H1 (cell line): ENCODE data around the gene FAM210A.
"Not testable (repeated sequence)": the region's sequence is repeated elsewhere in the genome, so short reads cannot be mapped to it uniquely, and the experiment has no call there.

Source experiments
- CREB1 ChIP-seq: IDR thresholded peaks from 2 replicates; pipeline ENCODE4 v1.6.1; 2012; ENCODE audit warnings: inconsistent platforms
- EP300 ChIP-seq, 2 experiments: IDR thresholded peaks; 1 replicate in 1 of 2; 2 replicates in 1 of 2; pipeline ENCODE4 v1.6.1; 2011 to 2012; ENCODE audit warnings: low read depth in 2 of 2, low read length in 2 of 2, mild to moderate bottlenecking in 2 of 2, borderline replicate concordance in 1 of 2, inconsistent platforms in 1 of 2, moderate library complexity in 1 of 2
- EZH2 ChIP-seq: fragments of 200-600 bp; sonication (generic); IDR thresholded peaks from 2 replicates; pipeline ENCODE4 v1.7.1; 2012; ENCODE audit warnings: low read depth, mild to moderate bottlenecking, moderate library complexity, low read length, inconsistent platforms; ENCODE audit not compliant: severe bottlenecking
- POLR2A ChIP-seq, 2 experiments: IDR thresholded peaks; 1 replicate in 1 of 2; 2 replicates in 1 of 2; pipeline ENCODE4 v1.6.1; 2011; ENCODE audit warnings: low read depth in 2 of 2, low read length in 2 of 2, mild to moderate bottlenecking in 2 of 2; ENCODE audit errors: control extremely low read depth in 1 of 2
- SP1 ChIP-seq: IDR thresholded peaks from 2 replicates; pipeline ENCODE4 v1.6.1; 2011; ENCODE audit warnings: low read depth, low read length

DNA sequence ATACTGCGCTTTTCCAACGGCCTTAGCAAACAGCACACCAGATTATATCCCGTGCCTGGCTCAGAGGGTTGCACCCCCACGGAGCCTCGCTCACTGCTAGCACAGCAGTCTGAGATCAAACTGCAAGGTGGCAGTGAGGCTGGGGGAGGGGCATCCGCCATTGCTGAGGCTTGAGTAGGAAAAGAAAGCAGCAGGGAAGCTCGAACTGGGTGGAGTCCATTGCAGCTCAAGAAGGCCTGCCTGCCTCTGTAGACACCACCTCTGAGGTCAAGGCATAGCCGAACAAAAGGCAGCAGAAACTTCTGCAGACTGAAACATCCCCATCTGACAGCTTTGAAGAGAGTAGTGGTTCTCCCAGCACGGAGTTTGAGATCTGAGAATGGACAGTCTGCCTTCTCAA, 36.3 kb downstream of the FAM210A start:
- TF ChIP-seq EP300 (IDR thresholded peaks at IDR 0.05; ENCODE audit: borderline replicate concordance in 1 of 2, low read depth in 2 of 2, low read length in 2 of 2); SP1; CREB1; POLR2A (IDR thresholded peaks at IDR 0.05; ENCODE audit: control extremely low read depth in 1 of 2, low read depth in 2 of 2, low read length in 2 of 2); EZH2: not testable (repeated sequence)
